Daoy (cell line): ENCODE results near the gene FAM120A. TPM values are rescaled to one million over a fixed set of nuclear protein-coding genes. Genes with fewer than 3 reads are reported as not detected.

ENCODE experiments used
- total RNA-seq: library from RNA; depleted of rRNA; stranded (reverse); fragments of >200 nt; shearing (Covaris generic); gene quantifications from 2 replicates; pipeline ENCODE4 v1.2.3, GENCODE V29; 2014; rRNA removed

The FAM120A gene
- total RNA-seq, 1 experiment from 2014 or later, result 58.0 TPM

Other genes starting within 250 kb of the FAM120A start
- 37.0 and 60.6 TPM in 2 replicates for gene FAM120AOS, start 1.9 kb downstream of the FAM120A start, total RNA-seq
- 7.4 and 12.1 TPM in 2 replicates for gene PHF2, start 124.9 kb downstream of the FAM120A start, total RNA-seq